Tibial artery (tissue), 4 donors: ENCODE data around the gene PRSS36.

Experiments used
- DNase-seq, 2 donors: peaks; one replicate each; pipeline ENCODE4 v3.0.0-alpha.2; 2019
- H3K27ac ChIP-seq, 2 donors: fragments of 200-600 bp; sonication (generic) in 1 of 2; 1 replicate in 1 of 2; 2 replicates in 1 of 2; pipeline ENCODE4 v1.5.1; 2018 to 2019; ENCODE audit warnings: mild to moderate bottlenecking in 1 of 2
- H3K27me3 ChIP-seq, 2 donors: fragments of 200-600 bp; sonication (generic) in 1 of 2; one replicate each; pipeline versions ENCODE4 v1.5.1 to v1.6.0; 2016 to 2019
- H3K36me3 ChIP-seq, 3 donors: fragments of 200-600 bp; sonication (generic) in 2 of 3; one replicate each; pipeline ENCODE4 v1.5.1; 2016 to 2019; ENCODE audit warnings: mild to moderate bottlenecking in 2 of 3
- H3K4me1 ChIP-seq, 4 donors: fragments of 200-600 bp; sonication (generic) in 2 of 4; 1 replicate in 3 of 4; 2 replicates in 1 of 4; pipeline ENCODE4 v1.5.1; 2016 to 2019
- H3K4me3 ChIP-seq, 2 donors: fragments of 200-600 bp; sonication (generic) in 1 of 2; 1 replicate in 1 of 2; 2 replicates in 1 of 2; pipeline ENCODE4 v1.5.1; 2018 to 2019; ENCODE audit warnings: mild to moderate bottlenecking in 2 of 2
- H3K9me3 ChIP-seq, 3 donors: fragments of 200-600 bp; sonication (generic) in 1 of 3; one replicate each; pipeline ENCODE4 v1.5.1; 2016 to 2019
- intact Hi-C: fragments of 100-400 bp; cut with DNase I; formaldehyde crosslinking; loops from one replicate; pipeline ENCODE4 v1.15.0; 2023; ENCODE audit warnings: low total_unique reads
- TF ChIP-seq, protein P1 (sequence below), 2 experiments: fragments of 200-600 bp in 1 of 2; fragments of 450-650 bp in 1 of 2; IDR thresholded peaks; one replicate each; pipeline ENCODE4 v1.5.1; 2017 to 2019; ENCODE audit warnings: antibody characterized with exemption in 2 of 2, mild to moderate bottlenecking in 1 of 2, moderate library complexity in 1 of 2

The PRSS36 gene

GRCh38 chr16:31194898-31195297 lies 45.0 kb upstream of the PRSS36 start:
- Histone ChIP-seq H3K27ac (no peak overlapping the region), H3K36me3 (peaks cover 62 to 88% (median 70%) of the 10 kb centered on the region in 3 donors), H3K9me3 (no peaks in the 10 kb centered on the region)

GRCh38 chr16:31193874-31194273 lies 44.0 kb upstream of the PRSS36 start:
- H3K27me3 ChIP-seq = no peaks in the 10 kb centered on the region
- H3K27ac ChIP-seq = no peak overlapping the region
- no peak overlapping the region for H3K4me3 ChIP-seq
- H3K9me3 ChIP-seq = no peaks in the 10 kb centered on the region
- H3K36me3 ChIP-seq = peaks cover 72 to 90% (median 80%) of the 10 kb centered on the region in 3 donors
- intact Hi-C loops = loop anchor here (5.0 kb wide), 1 partner anchor 248 kb away; the partner anchor contains the start of gene ZNF843
- H3K4me1 ChIP-seq = no peaks in the 10 kb centered on the region
- TF ChIP-seq, protein P1, sequence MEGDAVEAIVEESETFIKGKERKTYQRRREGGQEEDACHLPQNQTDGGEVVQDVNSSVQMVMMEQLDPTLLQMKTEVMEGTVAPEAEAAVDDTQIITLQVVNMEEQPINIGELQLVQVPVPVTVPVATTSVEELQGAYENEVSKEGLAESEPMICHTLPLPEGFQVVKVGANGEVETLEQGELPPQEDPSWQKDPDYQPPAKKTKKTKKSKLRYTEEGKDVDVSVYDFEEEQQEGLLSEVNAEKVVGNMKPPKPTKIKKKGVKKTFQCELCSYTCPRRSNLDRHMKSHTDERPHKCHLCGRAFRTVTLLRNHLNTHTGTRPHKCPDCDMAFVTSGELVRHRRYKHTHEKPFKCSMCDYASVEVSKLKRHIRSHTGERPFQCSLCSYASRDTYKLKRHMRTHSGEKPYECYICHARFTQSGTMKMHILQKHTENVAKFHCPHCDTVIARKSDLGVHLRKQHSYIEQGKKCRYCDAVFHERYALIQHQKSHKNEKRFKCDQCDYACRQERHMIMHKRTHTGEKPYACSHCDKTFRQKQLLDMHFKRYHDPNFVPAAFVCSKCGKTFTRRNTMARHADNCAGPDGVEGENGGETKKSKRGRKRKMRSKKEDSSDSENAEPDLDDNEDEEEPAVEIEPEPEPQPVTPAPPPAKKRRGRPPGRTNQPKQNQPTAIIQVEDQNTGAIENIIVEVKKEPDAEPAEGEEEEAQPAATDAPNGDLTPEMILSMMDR (IDR thresholded peaks at IDR 0.05) = no peak
- DNase-seq = no peak

More at GRCh38 chr16:31194898-31195297, 45.0 kb upstream of the PRSS36 start:
- no peak for DNase-seq
- H3K4me1 ChIP-seq = no peaks in the 10 kb centered on the region
- no peaks in the 10 kb centered on the region for H3K27me3 ChIP-seq
- intact Hi-C loops = loop anchor here (5.0 kb wide), 1 partner anchor 247 kb away; the partner anchor contains the start of gene ZNF843
- TF ChIP-seq, protein P1 (IDR thresholded peaks at IDR 0.05) = no peak
- no peak overlapping the region for H3K4me3 ChIP-seq

DNA sequence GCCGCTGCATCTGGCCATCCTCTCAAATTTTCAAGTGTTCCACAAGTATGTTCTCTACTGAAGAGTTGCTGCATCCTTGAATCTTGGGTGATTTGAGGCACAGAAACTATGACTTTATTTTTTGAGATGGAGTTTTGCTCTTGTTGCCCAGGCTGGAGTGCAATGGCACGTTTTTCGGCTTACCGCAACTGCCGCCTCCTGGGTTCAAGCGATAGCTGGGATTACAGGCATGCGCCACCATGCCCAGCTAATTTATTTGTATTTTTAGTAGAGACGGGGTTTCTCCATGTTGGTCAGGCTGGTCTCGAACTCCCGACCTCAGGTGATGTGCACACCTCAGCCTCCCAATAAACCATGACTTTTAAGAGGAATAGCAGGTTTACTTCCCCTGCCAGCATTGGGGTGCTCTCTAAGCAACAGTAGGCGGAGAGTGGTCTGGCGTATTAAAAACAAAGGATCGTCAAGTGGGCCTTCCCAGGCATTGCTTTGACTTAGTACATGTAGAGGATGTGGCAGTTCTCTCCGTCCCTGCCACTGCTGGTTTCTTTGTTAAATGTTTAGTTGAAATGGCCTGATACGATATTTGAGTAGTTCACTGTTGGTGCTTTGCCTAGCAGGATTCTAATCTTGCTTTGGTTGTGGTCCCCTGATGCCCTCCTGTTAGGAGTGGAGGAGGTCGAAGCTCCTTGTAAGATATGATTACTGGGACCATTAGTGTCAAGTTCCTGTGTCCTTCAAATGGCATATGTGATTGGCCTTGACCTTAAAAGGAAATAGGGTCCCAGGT lies 43.2 kb upstream of the PRSS36 start:
- intact Hi-C loops = loop anchor here (5.0 kb wide), 1 partner anchor 249 kb away; the partner anchor contains the start of gene ZNF843
- peaks cover 81 to 98% (median 89%) of the 10 kb centered on the region in 3 donors for H3K36me3 ChIP-seq
- no peak for DNase-seq
- H3K27me3 ChIP-seq = no peaks in the 10 kb centered on the region
- H3K9me3 ChIP-seq = no peaks in the 10 kb centered on the region
- TF ChIP-seq, protein P1 (IDR thresholded peaks at IDR 0.05) = no peak
- H3K27ac ChIP-seq = no peak overlapping the region
- H3K4me1 ChIP-seq = no peaks in the 10 kb centered on the region
- H3K4me3 ChIP-seq = no peak overlapping the region

GRCh38 chr16:31191697-31192428 lies 42.0 kb upstream of the PRSS36 start:
- H3K4me1 ChIP-seq = no peaks in the 10 kb centered on the region
- no peak for DNase-seq
- TF ChIP-seq, protein P1 (IDR thresholded peaks at IDR 0.05) = no peak

GRCh38 chr16:31190818-31191444 lies 41.1 kb upstream of the PRSS36 start:
- H3K9me3 ChIP-seq = no peaks in the 10 kb centered on the region
- H3K4me3 ChIP-seq = no peak overlapping the region
- H3K27ac ChIP-seq = no peak overlapping the region
- no peak for DNase-seq
- no peaks in the 10 kb centered on the region for H3K27me3 ChIP-seq
- TF ChIP-seq, protein P1 (IDR thresholded peaks at IDR 0.05) = no peak
- H3K4me1 ChIP-seq = no peaks in the 10 kb centered on the region
- peaks cover 99 to 100% (median 100%) of the 10 kb centered on the region in 3 donors for H3K36me3 ChIP-seq
- intact Hi-C loops = loop anchor here (5.0 kb wide), 1 partner anchor 251 kb away; the partner anchor contains the start of gene ZNF843

More at GRCh38 chr16:31191697-31192428, 42.0 kb upstream of the PRSS36 start:
- no peaks in the 10 kb centered on the region for H3K9me3 ChIP-seq
- no peak overlapping the region for H3K4me3 ChIP-seq
- H3K36me3 ChIP-seq = peaks cover 92 to 100% (median 100%) of the 10 kb centered on the region in 3 donors
- no peak overlapping the region for H3K27ac ChIP-seq
- intact Hi-C loops = loop anchor here (5.0 kb wide), 1 partner anchor 250 kb away; the partner anchor contains the start of gene ZNF843
- no peaks in the 10 kb centered on the region for H3K27me3 ChIP-seq
